HepG2 (cell line): ENCODE measurements around the gene NVL. TPM values are rescaled to one million over a fixed set of nuclear protein-coding genes. Genes with fewer than 3 reads are reported as not detected.

ENCODE experiments used
- AFF4 ChIP-seq: sonication (generic); formaldehyde crosslinking; IDR thresholded peaks from 2 replicates; pipeline ENCODE4 v1.4.0; 2020; ENCODE audit warnings: missing genetic modification reagents
- ATRX ChIP-seq: sonication (generic); formaldehyde crosslinking; IDR thresholded peaks from 2 replicates; pipeline ENCODE4 v1.4.0; 2020; ENCODE audit warnings: missing genetic modification reagents, borderline replicate concordance
- CBFB ChIP-seq: sonication (generic); formaldehyde crosslinking; IDR thresholded peaks from 2 replicates; pipeline ENCODE4 v1.4.0; 2020; ENCODE audit warnings: missing genetic modification reagents
- CBX1 ChIP-seq: IDR thresholded peaks from one replicate; pipeline ENCODE4 v1.6.1; 2016; ENCODE audit warnings: antibody characterized with exemption, low read depth
- CREM ChIP-seq, 2 experiments: sonication (generic) in 1 of 2; formaldehyde crosslinking in 1 of 2; IDR thresholded peaks; 2 replicates each; pipeline versions ENCODE4 v1.4.0 to v1.6.1; 2016 to 2020; ENCODE audit warnings: antibody characterized with exemption in 1 of 2, mild to moderate bottlenecking in 1 of 2, missing genetic modification reagents in 1 of 2
- DR1 ChIP-seq: sonication (generic); formaldehyde crosslinking; IDR thresholded peaks from 2 replicates; pipeline ENCODE4 v1.8.0; 2021; ENCODE audit warnings: mild to moderate bottlenecking, missing genetic modification reagents, inconsistent platforms
- ETS1 ChIP-seq: sonication (generic); formaldehyde crosslinking; IDR thresholded peaks from 2 replicates; pipeline ENCODE4 v1.4.0; 2020; ENCODE audit warnings: missing genetic modification reagents
- GFI1 ChIP-seq: sonication (generic); formaldehyde crosslinking; IDR thresholded peaks from 2 replicates; pipeline ENCODE4 v1.5.0; 2020; ENCODE audit warnings: missing genetic modification reagents, mild to moderate bottlenecking, borderline replicate concordance
- GMEB1 ChIP-seq: sonication (generic); formaldehyde crosslinking; IDR thresholded peaks from 2 replicates; pipeline ENCODE4 v1.5.1; 2020; ENCODE audit warnings: missing genetic modification reagents, mild to moderate bottlenecking, borderline replicate concordance
- HMG20B ChIP-seq: conservative IDR thresholded peaks from 2 replicates; pipeline ENCODE4 v1.6.1; 2016; ENCODE audit warnings: missing genetic modification reagents, missing compliant biosample characterization
- KAT2B ChIP-seq: fragments of 150-350 bp; IDR thresholded peaks from 2 replicates; pipeline ENCODE4 v1.6.1; 2014; ENCODE audit warnings: low read depth, low read length, borderline replicate concordance
- KLF6 ChIP-seq: IDR thresholded peaks from 2 replicates; pipeline ENCODE4 v1.8.0; 2016; ENCODE audit warnings: missing biosample characterization, missing genetic modification reagents
- NONO ChIP-seq, 2 experiments: fragments of 450-650 bp in 1 of 2; sonication (generic) in 1 of 2; formaldehyde crosslinking in 1 of 2; IDR thresholded peaks in 1 of 2; conservative IDR thresholded peaks in 1 of 2; 2 replicates each; pipeline versions ENCODE4 v1.6.1 to v1.8.0; 2017 to 2022; ENCODE audit warnings: mild to moderate bottlenecking in 1 of 2, missing genetic modification reagents in 1 of 2, moderate library complexity in 1 of 2
- PHF8 ChIP-seq: sonication (generic); formaldehyde crosslinking; IDR thresholded peaks from 2 replicates; pipeline ENCODE4 v1.5.0; 2020; ENCODE audit warnings: missing genetic modification reagents
- SRY ChIP-seq: sonication (generic); formaldehyde crosslinking; IDR thresholded peaks from 2 replicates; pipeline ENCODE4 v1.8.0; 2022; ENCODE audit warnings: mild to moderate bottlenecking, missing genetic modification reagents
- ZBTB7A ChIP-seq: sonication (generic); formaldehyde crosslinking; IDR thresholded peaks from 2 replicates; pipeline ENCODE4 v1.8.0; 2022; ENCODE audit warnings: mild to moderate bottlenecking, missing genetic modification reagents
- ZNF101 ChIP-seq: sonication (generic); formaldehyde crosslinking; IDR thresholded peaks from 2 replicates; pipeline ENCODE4 v1.4.0; 2020; ENCODE audit warnings: mild to moderate bottlenecking, low read depth, missing genetic modification reagents, borderline replicate concordance
- ZNF251 ChIP-seq: sonication (generic); formaldehyde crosslinking; IDR thresholded peaks from 2 replicates; pipeline ENCODE4 v1.9.0; 2021; ENCODE audit warnings: mild to moderate bottlenecking, missing genetic modification reagents
- ZNF337 ChIP-seq: sonication (generic); formaldehyde crosslinking; IDR thresholded peaks from 2 replicates; pipeline ENCODE4 v1.5.1; 2020; ENCODE audit warnings: missing genetic modification reagents, low read depth, mild to moderate bottlenecking, borderline replicate concordance
- ZNF362 ChIP-seq: sonication (generic); formaldehyde crosslinking; IDR thresholded peaks from 2 replicates; pipeline ENCODE4 v1.4.0; 2020; ENCODE audit warnings: missing genetic modification reagents, mild to moderate bottlenecking, borderline replicate concordance
- ZNF552 ChIP-seq: sonication (generic); formaldehyde crosslinking; IDR thresholded peaks from 2 replicates; pipeline ENCODE4 v1.9.0; 2022; ENCODE audit warnings: missing genetic modification reagents, mild to moderate bottlenecking, borderline replicate concordance
- polyA plus RNA-seq, 8 experiments: library from polyadenylated mRNA; depleted of rRNA in 3 of 8; stranded (reverse) in 7 of 8; unstranded in 1 of 8; fragments of >200 nt; fragmentation: Illumina TruSeq in 4 of 8; extraction: Trizol in 4 of 8; gene quantifications; 2 replicates each; pipeline versions ENCODE4 v1.2.1 to v1.2.3, GENCODE V29; 2011 to 2016; ENCODE audit warnings: low read depth in 4 of 8, missing spikeins in 1 of 8, mixed read lengths in 1 of 8; ENCODE audit not compliant: insufficient read depth in 1 of 8
- total RNA-seq, 5 experiments: library from RNA; depleted of rRNA; stranded (reverse); fragments of >200 nt; fragmentation: Illumina TruSeq; extraction: Trizol; gene quantifications; 2 replicates each; pipeline ENCODE4 v1.2.3, GENCODE V29; 2016; ENCODE audit warnings: low read depth in 1 of 5

NVL gene
- total and polyA plus RNA-seq, 2 of the 13 experiments (the other 11 are each of a cell fraction or from before 2014, with no cell fraction given): 8.3 to 21.0 TPM

GRCh38 chr1:224356685-224357625, 27.0 kb upstream of the NVL start, which contains the start of gene CNIH4 (continued):
- TF ChIP-seq CBFB (CRISPR knock-in tag) (peak; percentile 45; the same call in 1 of the 2 replicates), ZNF337 (CRISPR knock-in tag) (no peak), ZNF251 (CRISPR knock-in tag) (no peak), ZNF362 (peak; percentile 86), ZNF101 (CRISPR knock-in tag) (no peak), GMEB1 (peak; percentile 87), HMG20B (CRISPR knock-in tag) (no peak), NONO (IDR thresholded peaks at IDR 0.05) (no peak), NONO (CRISPR knock-in tag; conservative IDR thresholded peaks at IDR 0.05) (peak; percentile 69), ATRX (CRISPR knock-in tag) (no peak), ETS1 (no peak), AFF4 (no peak), KLF6 (CRISPR knock-in tag) (0 out of 2 replicates have a peak, but pooled peaks have one; percentile 33), GFI1 (no peak), SRY (CRISPR knock-in tag) (0 out of 2 replicates have a peak, but pooled peaks have one; percentile 33), CBX1 (no peak), CREM (IDR thresholded peaks at IDR 0.05) (peak; percentile 96), CREM (CRISPR knock-in tag; IDR thresholded peaks at IDR 0.05) (no peak), KAT2B (no peak), ZNF552 (CRISPR knock-in tag) (no peak), ZBTB7A (CRISPR knock-in tag) (0 out of 2 replicates have a peak, but pooled peaks have one; percentile 32), PHF8 (CRISPR knock-in tag) (peak; percentile 94), DR1 (CRISPR knock-in tag) (no peak)
